Neuronal stem cell (in vitro differentiated cells): ENCODE data around the gene BCAM.

ENCODE experiments used
- DNase-seq: peaks from one replicate; pipeline ENCODE4 v3.0.0-alpha.2; 2013; ENCODE audit warnings: low spot score
- H2AFZ ChIP-seq: one replicate; pipeline ENCODE4 v1.6.1; 2013; ENCODE audit warnings: mild to moderate bottlenecking, low read length, inconsistent platforms
- H2AK5ac ChIP-seq: 2 replicates; pipeline ENCODE4 v1.6.1; 2013; ENCODE audit warnings: low read depth, mild to moderate bottlenecking, inconsistent platforms, low read length, moderate library complexity, mixed read lengths
- H2BK120ac ChIP-seq: 2 replicates; pipeline ENCODE4 v1.6.1; 2013; ENCODE audit warnings: low read depth, mild to moderate bottlenecking, inconsistent platforms, low read length, moderate library complexity, mixed read lengths
- H2BK12ac ChIP-seq: one replicate; pipeline ENCODE4 v1.6.1; 2013; ENCODE audit warnings: low read length, inconsistent platforms
- H2BK15ac ChIP-seq: 2 replicates; pipeline ENCODE4 v1.6.1; 2013; ENCODE audit warnings: mild to moderate bottlenecking, low read length, inconsistent platforms, mixed read lengths
- H2BK5ac ChIP-seq: one replicate; pipeline ENCODE4 v1.6.1; 2013; ENCODE audit warnings: inconsistent platforms, mild to moderate bottlenecking, low read length, moderate library complexity
- H3K14ac ChIP-seq: one replicate; pipeline ENCODE4 v1.6.1; 2013; ENCODE audit warnings: low read length, inconsistent platforms
- H3K18ac ChIP-seq: 2 replicates; pipeline ENCODE4 v1.6.1; 2013; ENCODE audit warnings: low read length, inconsistent platforms
- H3K23ac ChIP-seq: 2 replicates; pipeline ENCODE4 v1.6.1; 2013; ENCODE audit warnings: low read depth, mild to moderate bottlenecking, mixed read lengths, low read length, inconsistent platforms; ENCODE audit not compliant: poor library complexity
- H3K27ac ChIP-seq: replicated peaks from 3 replicates; pipeline ENCODE4 v1.5.1; 2013; ENCODE audit warnings: low read length, inconsistent platforms
- H3K27me3 ChIP-seq, 3 experiments: 2 replicates each; pipeline ENCODE4 v1.6.1; 2013; ENCODE audit warnings: low read length in 3 of 3, mild to moderate bottlenecking in 2 of 3, inconsistent platforms in 1 of 3, low read depth in 1 of 3, mixed read lengths in 1 of 3, moderate library complexity in 1 of 3; ENCODE audit not compliant: control insufficient read depth in 3 of 3, insufficient read depth in 3 of 3
- H3K36me3 ChIP-seq, 2 donors: replicated peaks in 1 of 2; 2 replicates each; pipeline ENCODE4 v1.6.1; 2013; ENCODE audit warnings: low read length in 2 of 2; ENCODE audit not compliant: control insufficient read depth in 2 of 2, insufficient read depth in 2 of 2
- H3K4ac ChIP-seq: 2 replicates; pipeline ENCODE4 v1.6.1; 2013; ENCODE audit warnings: inconsistent platforms, mild to moderate bottlenecking, low read length, moderate library complexity
- H3K4me1 ChIP-seq, 2 donors: 1 replicate in 1 of 2; 2 replicates in 1 of 2; pipeline ENCODE4 v1.6.1; 2013; ENCODE audit warnings: low read length in 2 of 2, low read depth in 1 of 2; ENCODE audit not compliant: control insufficient read depth in 2 of 2, insufficient read depth in 1 of 2
- H3K4me2 ChIP-seq: one replicate; pipeline ENCODE4 v1.6.1; 2013; ENCODE audit warnings: mild to moderate bottlenecking, low read length, inconsistent platforms; ENCODE audit not compliant: insufficient read depth, poor library complexity, severe bottlenecking
- H3K4me3 ChIP-seq, 2 donors: 2 replicates each; pipeline ENCODE4 v1.5.1; 2013; ENCODE audit warnings: low read length in 2 of 2, mild to moderate bottlenecking in 2 of 2, inconsistent platforms in 1 of 2, moderate library complexity in 1 of 2
- H3K79me1 ChIP-seq: one replicate; pipeline ENCODE4 v1.6.1; 2013; ENCODE audit warnings: low read depth, mild to moderate bottlenecking, inconsistent platforms, low read length, moderate library complexity
- H3K9ac ChIP-seq: one replicate; pipeline ENCODE4 v1.6.1; 2013; ENCODE audit warnings: mild to moderate bottlenecking, low read depth, low read length, inconsistent platforms; ENCODE audit not compliant: poor library complexity
- H3K9me3 ChIP-seq, 2 donors: replicated peaks in 1 of 2; 2 replicates each; pipeline versions ENCODE3 to v1.6.1; 2013; ENCODE audit warnings: low read length in 2 of 2, mild to moderate bottlenecking in 2 of 2, inconsistent platforms in 1 of 2, low read depth in 1 of 2, mixed read lengths in 1 of 2, moderate library complexity in 1 of 2; ENCODE audit not compliant: control insufficient read depth in 2 of 2, insufficient read depth in 1 of 2
- H4K8ac ChIP-seq: one replicate; pipeline ENCODE4 v1.6.1; 2013; ENCODE audit warnings: low read depth, mild to moderate bottlenecking, inconsistent platforms, low read length, moderate library complexity
- H4K91ac ChIP-seq: one replicate; pipeline ENCODE4 v1.6.1; 2013; ENCODE audit warnings: low read length, low read depth, mild to moderate bottlenecking, inconsistent platforms; ENCODE audit not compliant: poor library complexity
- WGBS, 2 donors: extraction: QIAGEN DNeasy Blood & Tissue Kit; methylation state at CpG; one replicate each; pipeline ENCODE4 v1.1.7; 2013; ENCODE audit warnings: missing lambda C conversion rate in 2 of 2, mixed read lengths in 1 of 2; ENCODE audit not compliant: insufficient read length in 2 of 2, insufficient replicate concordance in 1 of 2; ENCODE audit errors: extremely low coverage in 2 of 2; 5-methylcytosine and 5-hydroxymethylcytosine counted together

The BCAM gene

GRCh38 chr19:44846455-44847143, 37.7 kb downstream of the BCAM start:
- peak overlapping the region; percentile 100 for H2BK5ac ChIP-seq
- peak overlapping the region; percentile 98 for H3K23ac ChIP-seq
- peak overlapping the region; percentile 92 for H2BK120ac ChIP-seq
- H2AFZ ChIP-seq = peak overlapping the region; percentile 96
- peak overlapping the region; percentile 100 for H2AK5ac ChIP-seq
- peak overlapping the region; percentile 65 to 98 for H3K4me3 ChIP-seq
- H3K9me3 ChIP-seq = no peaks in the 10 kb centered on the region
- H3K4ac ChIP-seq = peak overlapping the region; percentile 90
- WGBS, 2 donors = no CpG with 5 or more reads among the region's 51 CpGs
- H3K4me2 ChIP-seq = peak overlapping the region; percentile 99
- peaks cover 4 to 14% of the 10 kb centered on the region in 2 donors for H3K36me3 ChIP-seq
- H3K18ac ChIP-seq = peak overlapping the region; percentile 100
- H4K91ac ChIP-seq = no peak overlapping the region
- H3K27ac ChIP-seq = peak overlapping the region; percentile 97
- peak overlapping the region; percentile 99 for H3K9ac ChIP-seq
- H3K4me1 ChIP-seq = peaks cover 19 to 21% of the 10 kb centered on the region in 2 donors
- H2BK12ac ChIP-seq = peak overlapping the region; percentile 99
- no peak overlapping the region for H4K8ac ChIP-seq
- H3K79me1 ChIP-seq = peaks cover 11% of the 10 kb centered on the region
- peak overlapping the region; percentile 99 for H2BK15ac ChIP-seq
- peak overlapping the region; percentile 95 for H3K14ac ChIP-seq
- no peaks in the 10 kb centered on the region for H3K27me3 ChIP-seq
- peak; percentile 89 for DNase-seq

GRCh38 chr19:44847144-44848035, 38.5 kb downstream of the BCAM start:
- H3K14ac ChIP-seq = peak overlapping the region; percentile 47
- WGBS, 2 donors = no CpG with 5 or more reads among the region's 47 CpGs
- peaks cover 19 to 22% of the 10 kb centered on the region in 2 donors for H3K4me1 ChIP-seq
- H3K36me3 ChIP-seq = peaks cover 5 to 17% of the 10 kb centered on the region in 2 donors
- no peak overlapping the region for H4K8ac ChIP-seq
- H3K4me2 ChIP-seq = peak overlapping the region; percentile 99
- H3K9me3 ChIP-seq = no peaks in the 10 kb centered on the region
- H3K27me3 ChIP-seq = no peaks in the 10 kb centered on the region
- peaks cover 13% of the 10 kb centered on the region for H3K79me1 ChIP-seq
- H2BK15ac ChIP-seq = peak overlapping the region; percentile 65
- peak overlapping the region; percentile 93 for H2BK120ac ChIP-seq
- H2AK5ac ChIP-seq = peak overlapping the region; percentile 79
- peak; percentile 43 for DNase-seq
- peak overlapping the region; percentile 65 to 98 for H3K4me3 ChIP-seq
- H4K91ac ChIP-seq = no peak overlapping the region
- H3K18ac ChIP-seq = peak overlapping the region; percentile 96
- no peak overlapping the region for H2BK12ac ChIP-seq
- H2AFZ ChIP-seq = peak overlapping the region; percentile 96
- peak overlapping the region; percentile 100 for H2BK5ac ChIP-seq
- peak overlapping the region; percentile 78 for H3K9ac ChIP-seq
- peak overlapping the region; percentile 97 for H3K27ac ChIP-seq
- H3K4ac ChIP-seq = peak overlapping the region; percentile 39
- peak overlapping the region; percentile 25 for H3K23ac ChIP-seq

GRCh38 chr19:44848036-44848811, 39.3 kb downstream of the BCAM start:
- no CpG with 5 or more reads among the region's 19 CpGs for WGBS, 2 donors

More at GRCh38 chr19:44848036-44848811, 39.3 kb downstream of the BCAM start:
- no peak overlapping the region for H2BK12ac ChIP-seq
- peak overlapping the region; percentile 38 for H4K91ac ChIP-seq
- H3K18ac ChIP-seq = peak overlapping the region; percentile 96
- peaks cover 19 to 22% of the 10 kb centered on the region in 2 donors for H3K4me1 ChIP-seq
- peak; percentile 24 for DNase-seq
- H3K27ac ChIP-seq = peak overlapping the region; percentile 97
- no peak overlapping the region for H3K4ac ChIP-seq
- peak overlapping the region; percentile 93 for H2BK120ac ChIP-seq
- no peaks in the 10 kb centered on the region for H3K27me3 ChIP-seq
- peak overlapping the region; percentile 47 for H3K14ac ChIP-seq
- peak overlapping the region; percentile 96 for H2AFZ ChIP-seq
- H2AK5ac ChIP-seq = peak overlapping the region; percentile 79
- H2BK15ac ChIP-seq = peak overlapping the region; percentile 65
- H3K36me3 ChIP-seq = peaks cover 6 to 20% of the 10 kb centered on the region in 2 donors
- H3K79me1 ChIP-seq = peaks cover 13% of the 10 kb centered on the region
- H3K4me2 ChIP-seq = peak overlapping the region; percentile 99
- H3K9me3 ChIP-seq = no peaks in the 10 kb centered on the region
- H3K4me3 ChIP-seq = peak overlapping the region; percentile 65 to 98
- H4K8ac ChIP-seq = no peak overlapping the region
- peak overlapping the region; percentile 72 for H3K9ac ChIP-seq
- peak overlapping the region; percentile 100 for H2BK5ac ChIP-seq
- peak overlapping the region; percentile 26 for H3K23ac ChIP-seq
